Measurements from ENCODE around the gene KRT78. TPM values are rescaled to one million over a fixed set of nuclear protein-coding genes. Genes with fewer than 3 reads are reported as not detected.

The KRT78 gene
- total RNA-seq, 1 donor from 2014 or later = not detected

GRCh38 chr12:52829986-52830770 lies 18.6 kb downstream of the KRT78 start:
- peaks cover 2% of the 10 kb centered on the region for H3K27me3 Mint-ChIP-seq
- intact Hi-C loops (cut with micrococcal nuclease) = no loop called here
- no peak overlapping the region for H3K4me3 Mint-ChIP-seq
- no peak overlapping the region for H3K27ac Mint-ChIP-seq
- H3K4me1 Mint-ChIP-seq = peaks cover 11% of the 10 kb centered on the region
- no peak for DNase-seq
- H3K36me3 Mint-ChIP-seq (ENCODE audit: low read depth) = no peaks in the 10 kb centered on the region
- no peaks in the 10 kb centered on the region for H3K9me3 Mint-ChIP-seq

GRCh38 chr12:52828591-52829021 lies 20.2 kb downstream of the KRT78 start:
- no peaks in the 10 kb centered on the region for H3K9me3 Mint-ChIP-seq
- intact Hi-C loops (cut with micrococcal nuclease) = no loop called here
- no peaks in the 10 kb centered on the region for H3K36me3 Mint-ChIP-seq (ENCODE audit: low read depth)
- H3K27ac Mint-ChIP-seq = no peak overlapping the region
- no peak overlapping the region for H3K4me3 Mint-ChIP-seq
- DNase-seq = no peak
- H3K27me3 Mint-ChIP-seq = peaks cover 2% of the 10 kb centered on the region
- peaks cover 10% of the 10 kb centered on the region for H3K4me1 Mint-ChIP-seq

GRCh38 chr12:52828156-52828555 lies 20.6 kb downstream of the KRT78 start:
- intact Hi-C loops (cut with micrococcal nuclease) = no loop called here
- H3K27me3 Mint-ChIP-seq = peaks cover 2% of the 10 kb centered on the region
- H3K36me3 Mint-ChIP-seq (ENCODE audit: low read depth) = no peaks in the 10 kb centered on the region
- H3K9me3 Mint-ChIP-seq = no peaks in the 10 kb centered on the region
- DNase-seq = no peak
- H3K27ac Mint-ChIP-seq = no peak overlapping the region
- H3K4me3 Mint-ChIP-seq = no peak overlapping the region
- peaks cover 10% of the 10 kb centered on the region for H3K4me1 Mint-ChIP-seq

GRCh38 chr12:52827499-52828090 lies 21.2 kb downstream of the KRT78 start:
- intact Hi-C loops (cut with micrococcal nuclease) = no loop called here
- H3K4me1 Mint-ChIP-seq = peaks cover 10% of the 10 kb centered on the region
- DNase-seq = no peak
- no peaks in the 10 kb centered on the region for H3K9me3 Mint-ChIP-seq
- no peak overlapping the region for H3K27ac Mint-ChIP-seq
- H3K27me3 Mint-ChIP-seq = peaks cover 4% of the 10 kb centered on the region
- H3K36me3 Mint-ChIP-seq (ENCODE audit: low read depth) = no peaks in the 10 kb centered on the region
- no peak overlapping the region for H3K4me3 Mint-ChIP-seq

GRCh38 chr12:52826611-52827498 lies 21.9 kb downstream of the KRT78 start:
- intact Hi-C loops (cut with micrococcal nuclease) = no loop called here
- no peak overlapping the region for H3K4me3 Mint-ChIP-seq
- no peaks in the 10 kb centered on the region for H3K36me3 Mint-ChIP-seq (ENCODE audit: low read depth)
- no peak for DNase-seq
- H3K27me3 Mint-ChIP-seq = peaks cover 4% of the 10 kb centered on the region
- no peak overlapping the region for H3K27ac Mint-ChIP-seq
- H3K9me3 Mint-ChIP-seq = no peaks in the 10 kb centered on the region
- peaks cover 10% of the 10 kb centered on the region for H3K4me1 Mint-ChIP-seq

- Mint-ChIP-seq H3K27me3 (peaks cover 4% of the 10 kb centered on the region), H3K27ac (no peak overlapping the region), H3K9me3 (no peaks in the 10 kb centered on the region), H3K4me1 (peaks cover 10% of the 10 kb centered on the region), H3K36me3 (ENCODE audit: low read depth) (no peaks in the 10 kb centered on the region), H3K4me3 (no peak overlapping the region)
- DNase-seq = no peak
- intact Hi-C loops (cut with micrococcal nuclease) = no loop called here
These were observed 22.8 kb downstream of the KRT78 start for GRCh38 chr12:52825961-52826360.

GRCh38 chr12:52824741-52825410 lies 23.9 kb downstream of the KRT78 start:
- peaks cover 3% of the 10 kb centered on the region for H3K27me3 Mint-ChIP-seq
- DNase-seq = no peak
- no peaks in the 10 kb centered on the region for H3K36me3 Mint-ChIP-seq (ENCODE audit: low read depth)
- H3K27ac Mint-ChIP-seq = no peak overlapping the region
- no peaks in the 10 kb centered on the region for H3K9me3 Mint-ChIP-seq
- intact Hi-C loops (cut with micrococcal nuclease) = no loop called here
- peaks cover 10% of the 10 kb centered on the region for H3K4me1 Mint-ChIP-seq
- H3K4me3 Mint-ChIP-seq = no peak overlapping the region

GRCh38 chr12:52823761-52824450 lies 24.9 kb downstream of the KRT78 start:
- H3K4me1 Mint-ChIP-seq = peaks cover 7% of the 10 kb centered on the region
- intact Hi-C loops (cut with micrococcal nuclease) = no loop called here
- no peak overlapping the region for H3K27ac Mint-ChIP-seq
- H3K4me3 Mint-ChIP-seq = no peak overlapping the region
- H3K9me3 Mint-ChIP-seq = no peaks in the 10 kb centered on the region
- no peaks in the 10 kb centered on the region for H3K36me3 Mint-ChIP-seq (ENCODE audit: low read depth)
- H3K27me3 Mint-ChIP-seq = peaks cover 3% of the 10 kb centered on the region
- DNase-seq = no peak

GRCh38 chr12:52822771-52823510 lies 25.9 kb downstream of the KRT78 start:
- H3K27me3 Mint-ChIP-seq = peaks cover 3% of the 10 kb centered on the region
- intact Hi-C loops (cut with micrococcal nuclease) = no loop called here
- DNase-seq = no peak
- H3K4me3 Mint-ChIP-seq = no peak overlapping the region
- H3K4me1 Mint-ChIP-seq = no peaks in the 10 kb centered on the region
- no peak overlapping the region for H3K27ac Mint-ChIP-seq
- H3K9me3 Mint-ChIP-seq = no peaks in the 10 kb centered on the region
- no peaks in the 10 kb centered on the region for H3K36me3 Mint-ChIP-seq (ENCODE audit: low read depth)

GRCh38 chr12:52821826-52822660 lies 26.8 kb downstream of the KRT78 start:
- no peaks in the 10 kb centered on the region for H3K4me1 Mint-ChIP-seq
- DNase-seq = no peak
- no peaks in the 10 kb centered on the region for H3K36me3 Mint-ChIP-seq (ENCODE audit: low read depth)
- H3K27ac Mint-ChIP-seq = no peak overlapping the region
- H3K9me3 Mint-ChIP-seq = no peaks in the 10 kb centered on the region
- intact Hi-C loops (cut with micrococcal nuclease) = no loop called here
- no peak overlapping the region for H3K4me3 Mint-ChIP-seq
- peaks cover 3% of the 10 kb centered on the region for H3K27me3 Mint-ChIP-seq

GRCh38 chr12:52821071-52821730 lies 27.6 kb downstream of the KRT78 start:
- H3K9me3 Mint-ChIP-seq = no peaks in the 10 kb centered on the region
- peaks cover 3% of the 10 kb centered on the region for H3K27me3 Mint-ChIP-seq
- no peaks in the 10 kb centered on the region for H3K36me3 Mint-ChIP-seq (ENCODE audit: low read depth)
- intact Hi-C loops (cut with micrococcal nuclease) = no loop called here
- H3K4me1 Mint-ChIP-seq = no peaks in the 10 kb centered on the region
- DNase-seq = no peak
- no peak overlapping the region for H3K4me3 Mint-ChIP-seq
- H3K27ac Mint-ChIP-seq = no peak overlapping the region

- H3K4me1 Mint-ChIP-seq = no peaks in the 10 kb centered on the region
- DNase-seq = no peak
- H3K27me3 Mint-ChIP-seq = peaks cover 3% of the 10 kb centered on the region
- no peak overlapping the region for H3K4me3 Mint-ChIP-seq
- intact Hi-C loops (cut with micrococcal nuclease) = no loop called here
- H3K9me3 Mint-ChIP-seq = no peaks in the 10 kb centered on the region
- no peak overlapping the region for H3K27ac Mint-ChIP-seq
- no peaks in the 10 kb centered on the region for H3K36me3 Mint-ChIP-seq (ENCODE audit: low read depth)
These were observed 28.3 kb downstream of the KRT78 start for GRCh38 chr12:52820521-52820920.

Measured in activated CD4-positive, alpha-beta T cell treated with anti-CD3 and anti-CD28 coated beads, Interleukin-2, amount 10 ng/mL, durations not matched to agents 24 days and 14 days (primary cell).